EL (cell line): ENCODE measurements around the gene SMIM9.
"Not testable (repeated sequence)": the region's sequence is repeated elsewhere in the genome, so short reads cannot be mapped to it uniquely, and the experiment has no call there.

Source experiments
- DNase-seq: peaks from one replicate; pipeline ENCODE4 v3.0.0-alpha.2; 2016

SMIM9 gene

DNA sequence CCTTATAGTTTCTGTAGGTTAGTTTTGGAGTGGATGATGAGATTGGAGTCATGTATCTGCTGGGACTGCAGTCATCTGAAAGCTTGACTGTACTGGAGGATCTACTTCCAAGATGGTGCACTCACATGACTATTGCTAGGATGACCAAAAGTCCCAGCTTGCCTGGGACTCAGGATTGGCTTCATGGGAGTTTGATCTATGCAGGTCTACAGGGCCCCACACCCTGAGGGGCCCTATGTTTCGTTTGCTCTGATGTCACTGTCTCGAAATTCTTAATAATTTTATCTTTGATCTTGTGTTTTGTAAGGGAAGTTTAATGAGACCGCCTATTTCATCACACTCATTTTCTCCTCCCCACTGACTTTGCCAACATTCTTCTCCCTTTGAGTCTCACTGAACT lies at the start of gene SMIM9:
Gene SMIM9, minus strand, starts transcription at position 101 of the 400 bp plus-strand sequence. CDS start 3,806 bp downstream, outside the sequence.
- DNase-seq = no peak

DNA sequence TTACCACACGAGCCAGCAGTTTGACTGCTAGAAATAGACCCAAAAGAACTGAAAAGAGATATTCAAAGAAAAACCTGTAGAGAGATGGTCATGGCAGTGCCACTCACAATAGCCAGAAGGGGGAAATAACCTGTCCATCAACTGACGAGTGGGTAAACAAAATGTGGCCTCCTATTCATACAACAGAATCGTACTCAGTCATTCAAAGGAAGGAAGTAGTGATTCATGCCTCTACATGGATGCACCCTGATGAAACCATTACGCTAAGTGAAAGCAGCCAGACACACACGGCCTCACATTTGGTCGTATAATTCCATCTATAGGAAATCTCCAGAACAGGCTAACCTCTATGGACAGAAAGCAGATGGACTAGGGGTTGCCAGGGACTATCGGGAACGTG lies 49.6 kb upstream of the SMIM9 start:
- not testable (repeated sequence) for DNase-seq

DNA sequence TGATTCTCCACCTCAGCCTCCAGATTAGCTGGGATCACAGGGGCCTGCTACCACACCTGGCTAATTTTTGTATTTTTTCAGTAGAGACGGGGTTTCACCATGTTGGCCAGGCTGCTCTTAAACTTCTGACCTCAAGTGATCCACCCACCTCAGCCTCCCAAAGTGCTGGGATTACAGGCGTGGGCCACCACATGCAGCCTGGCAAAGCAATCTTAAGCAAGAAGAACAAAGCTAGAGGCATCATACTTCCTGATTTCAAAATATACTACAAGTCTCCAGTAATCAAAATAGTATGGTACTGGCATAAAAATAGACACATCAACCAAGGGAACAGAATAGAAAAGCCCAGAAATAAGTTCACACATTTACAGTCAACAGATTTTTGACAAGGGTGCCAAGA lies 38.9 kb upstream of the SMIM9 start:
- DNase-seq = no peak

DNA sequence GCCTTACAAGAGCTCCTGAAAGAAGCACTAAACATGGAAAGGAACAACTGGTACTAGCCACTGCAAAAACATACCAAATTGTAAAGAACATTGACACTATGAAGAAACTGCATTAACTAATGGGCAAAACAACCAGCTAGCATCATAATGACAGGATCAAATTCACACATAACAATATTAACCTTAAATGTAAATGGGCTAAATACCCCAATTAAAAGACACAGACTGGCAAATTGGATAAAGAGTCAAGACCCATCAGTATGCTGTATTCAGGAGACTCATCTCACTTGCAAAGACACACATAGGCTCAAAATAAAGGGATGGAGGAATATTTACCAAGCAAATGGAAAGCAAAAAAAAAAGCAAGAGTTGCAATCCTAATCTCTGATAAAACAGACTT lies 34.1 kb upstream of the SMIM9 start:
- not testable (repeated sequence) for DNase-seq

DNA sequence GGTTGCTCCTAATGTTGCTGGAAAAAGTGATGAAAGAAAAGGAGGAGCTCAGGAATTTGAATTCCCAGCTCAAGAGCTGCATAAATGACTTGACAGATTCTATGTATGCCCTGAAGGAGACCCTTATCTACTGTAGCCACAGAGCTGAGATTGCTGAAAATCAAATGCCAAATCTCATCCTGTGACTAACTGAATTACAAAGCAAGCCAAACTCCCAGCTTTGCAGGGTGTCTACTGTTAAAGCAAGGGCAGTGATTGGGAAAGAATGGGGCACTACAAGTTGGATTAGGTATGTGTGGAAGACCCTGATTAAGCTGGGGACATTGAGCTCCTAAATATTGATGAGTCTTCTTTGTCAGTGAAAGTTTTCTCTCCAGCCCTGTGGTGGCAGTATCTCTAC lies 20.8 kb upstream of the SMIM9 start:
- DNase-seq = no peak

DNA sequence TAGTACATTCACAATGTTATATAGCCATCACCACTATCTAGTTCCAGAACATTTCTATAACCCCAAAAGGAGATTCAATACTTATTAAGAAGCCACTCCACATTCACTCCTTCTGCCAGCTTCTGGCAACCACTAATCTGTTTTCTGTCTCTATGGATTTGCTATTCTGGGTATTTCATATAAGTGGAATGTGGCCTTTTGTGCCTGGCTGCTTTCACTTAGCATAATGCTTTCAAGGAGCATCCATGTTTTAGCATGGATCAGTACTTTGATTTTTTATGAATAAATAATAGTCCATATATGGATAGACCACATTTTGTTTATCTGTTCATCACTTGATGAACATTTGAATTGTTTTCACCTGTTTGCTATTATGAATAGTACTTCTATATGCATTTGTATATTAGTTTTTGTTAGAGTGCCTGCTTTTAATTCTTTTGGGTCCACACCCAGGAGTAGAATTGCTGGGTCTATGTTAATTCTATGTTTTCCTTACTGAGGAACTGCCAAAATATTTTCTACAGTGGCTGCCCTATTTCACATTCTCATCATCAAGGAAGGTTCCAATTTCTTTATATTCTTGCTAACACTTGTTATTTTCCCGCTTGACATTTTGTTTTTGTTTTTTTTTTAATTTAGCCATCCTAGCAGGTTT lies 16.6 kb upstream of the SMIM9 start:
- no peak for DNase-seq

DNA sequence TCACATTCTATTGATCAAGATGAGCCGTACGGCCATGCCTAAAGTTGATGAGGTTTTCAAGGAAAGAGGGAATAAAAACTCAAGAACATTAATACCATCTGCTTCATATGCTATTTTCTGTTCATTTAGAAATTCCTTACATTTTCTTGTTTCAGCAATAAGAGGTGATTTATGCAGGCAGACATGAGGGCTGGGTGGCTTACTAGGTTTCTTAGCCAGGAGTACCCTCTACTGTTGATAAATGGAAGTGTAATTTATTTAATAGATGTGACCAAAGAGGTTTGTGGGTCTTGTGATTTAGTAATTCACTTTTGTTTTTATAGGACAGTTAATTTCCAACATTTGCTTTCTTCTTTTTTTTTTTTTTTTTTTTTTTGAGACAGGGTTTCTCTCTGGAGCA lies 6.4 kb upstream of the SMIM9 start:
- peak; percentile 61 for DNase-seq

DNA sequence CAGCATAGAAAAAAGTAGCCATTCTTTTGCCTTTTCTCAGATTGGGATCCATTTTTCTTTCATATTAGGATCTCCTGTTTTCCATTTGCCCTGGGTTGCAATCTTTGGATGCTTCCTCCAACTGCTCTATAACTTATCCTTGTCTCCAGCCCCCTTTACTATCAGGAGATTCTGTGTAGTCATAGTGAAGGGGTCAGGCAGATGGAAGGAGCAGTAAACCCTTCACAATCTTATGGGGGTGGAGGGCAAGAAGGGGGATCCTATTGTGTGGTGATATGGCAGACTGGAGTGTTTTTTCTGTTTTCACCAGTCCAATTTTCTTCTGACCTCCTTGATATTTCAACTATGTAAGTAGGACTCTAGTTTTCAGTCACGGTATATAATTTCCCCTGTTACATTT lies 1.7 kb upstream of the SMIM9 start:
- no peak for DNase-seq

DNA sequence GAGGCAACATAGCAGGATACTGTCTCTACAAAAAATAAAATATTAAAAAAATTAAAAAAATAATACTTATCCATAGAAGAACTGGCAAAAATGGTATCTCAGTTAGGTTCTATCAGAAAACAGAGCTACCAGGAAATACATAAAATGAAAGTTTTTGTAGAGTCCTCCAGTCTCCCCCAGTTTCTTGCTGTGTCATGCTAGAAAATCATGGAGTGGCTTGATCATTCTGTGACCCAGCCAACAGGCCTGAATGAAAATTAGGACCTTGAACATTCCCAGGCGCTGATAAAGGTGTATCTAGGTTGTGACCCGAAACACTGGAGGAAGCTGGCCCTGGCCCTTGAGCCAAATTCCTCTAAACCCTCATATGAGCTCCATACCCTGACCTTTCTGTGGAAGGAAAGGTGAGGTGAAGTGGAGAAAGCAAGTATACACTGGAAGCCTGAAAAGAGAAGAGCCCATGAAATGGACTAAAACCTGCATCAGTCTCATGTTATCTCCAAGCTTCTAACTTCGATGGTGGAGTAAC lies 652 bp downstream of the SMIM9 start:
- DNase-seq = no peak

DNA sequence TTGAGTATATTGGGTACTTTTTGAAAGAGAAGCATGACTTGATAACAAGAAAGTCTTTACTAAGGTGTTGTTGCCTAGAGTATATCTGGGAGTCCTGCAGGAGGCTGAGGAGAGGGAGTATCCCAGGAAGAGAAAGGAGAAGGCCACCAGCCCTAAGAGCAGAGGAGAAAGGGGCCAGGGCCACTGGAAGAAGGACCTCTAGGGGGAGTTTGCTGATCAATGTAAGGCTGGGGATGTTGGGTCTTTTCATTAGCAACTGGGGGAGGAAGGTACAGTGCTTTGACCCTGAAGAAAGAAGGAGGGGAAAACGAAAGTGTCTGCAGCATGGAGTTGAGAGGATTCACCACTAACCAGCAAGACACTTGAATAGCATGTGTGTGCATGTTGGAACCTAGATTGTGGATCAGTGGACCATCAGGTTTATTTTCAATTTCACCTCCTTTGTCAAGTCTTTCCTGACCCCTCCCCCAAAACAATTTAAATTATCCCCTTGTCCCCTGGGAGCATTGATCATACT lies 4.5 kb downstream of the SMIM9 start:
- no peak for DNase-seq

DNA sequence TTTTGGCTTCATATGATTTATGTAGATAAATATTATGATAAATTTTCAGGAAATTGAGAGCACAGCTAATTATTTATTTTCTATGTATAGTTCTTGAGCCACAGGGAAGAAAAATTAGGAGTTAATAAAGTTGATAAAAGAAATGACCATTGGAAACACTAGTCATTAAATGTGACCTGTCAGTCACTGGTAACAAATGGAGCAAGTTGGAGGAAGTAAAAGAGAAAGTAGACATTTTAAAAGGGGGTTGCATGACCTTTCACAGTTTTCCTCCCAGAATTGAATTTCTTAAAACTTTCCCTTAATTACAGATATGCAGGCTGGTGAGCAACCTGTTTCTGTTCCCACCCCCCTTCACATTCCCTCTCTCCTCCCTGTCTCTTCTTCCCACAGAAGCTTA lies 5.3 kb downstream of the SMIM9 start:
- DNase-seq = no peak

DNA sequence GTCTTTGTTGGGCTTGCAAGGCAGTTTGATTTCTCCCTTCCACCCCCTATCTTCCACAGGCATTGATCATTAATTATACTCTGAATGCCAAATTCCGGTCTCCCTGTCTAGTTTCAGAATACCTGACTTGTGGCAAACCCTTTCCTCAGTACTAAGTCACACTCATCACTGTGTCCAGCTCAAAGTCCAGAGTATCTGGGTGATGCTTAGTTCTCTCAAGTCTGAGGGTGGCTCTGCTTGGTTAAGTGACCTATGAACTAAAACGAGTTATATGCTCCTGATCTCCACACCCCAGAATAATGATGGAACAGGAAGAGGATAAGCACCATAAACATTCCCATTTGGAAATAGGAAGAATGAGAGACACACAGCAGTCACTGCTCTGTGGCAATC lies 6.5 kb downstream of the SMIM9 start:
- no peak for DNase-seq

DNA sequence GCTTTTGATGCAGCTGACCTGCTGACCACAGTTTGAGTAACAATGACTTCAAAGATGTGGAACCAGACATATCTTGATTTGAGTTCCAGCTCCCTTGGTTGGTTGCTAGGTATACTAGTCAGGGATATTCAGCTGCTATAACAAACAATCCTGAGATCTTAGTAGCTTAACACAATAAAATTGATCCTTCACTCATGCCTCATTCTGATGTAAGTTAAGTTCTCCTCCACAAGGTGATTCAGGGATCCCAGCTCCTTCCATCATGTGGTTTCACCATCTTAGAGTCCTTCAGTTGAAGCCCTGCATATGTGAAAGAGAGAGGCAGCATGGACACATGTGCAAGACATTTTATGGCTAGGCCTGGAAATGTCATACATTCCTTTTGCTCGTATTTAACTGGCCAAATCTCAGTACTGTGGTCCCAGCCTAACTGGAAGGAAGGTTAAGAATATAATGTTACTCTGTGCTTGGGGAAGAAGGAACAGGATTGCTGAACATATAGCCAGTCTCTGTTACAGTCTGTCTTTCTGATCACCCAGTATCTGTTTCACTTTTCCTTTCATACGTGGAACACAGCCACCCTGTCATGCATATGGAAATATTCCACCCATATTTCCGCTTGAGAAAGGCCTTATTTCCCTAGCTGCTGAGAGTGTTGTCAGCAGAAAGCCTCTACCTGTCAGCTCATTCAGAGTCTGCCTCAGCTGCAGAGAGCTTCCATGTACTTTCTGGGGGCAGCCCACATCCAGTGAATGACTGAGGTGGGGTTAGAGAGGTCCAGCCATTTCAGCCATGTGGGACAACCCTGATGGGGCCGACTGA lies 7.1 kb downstream of the SMIM9 start:
- DNase-seq = no peak

DNA sequence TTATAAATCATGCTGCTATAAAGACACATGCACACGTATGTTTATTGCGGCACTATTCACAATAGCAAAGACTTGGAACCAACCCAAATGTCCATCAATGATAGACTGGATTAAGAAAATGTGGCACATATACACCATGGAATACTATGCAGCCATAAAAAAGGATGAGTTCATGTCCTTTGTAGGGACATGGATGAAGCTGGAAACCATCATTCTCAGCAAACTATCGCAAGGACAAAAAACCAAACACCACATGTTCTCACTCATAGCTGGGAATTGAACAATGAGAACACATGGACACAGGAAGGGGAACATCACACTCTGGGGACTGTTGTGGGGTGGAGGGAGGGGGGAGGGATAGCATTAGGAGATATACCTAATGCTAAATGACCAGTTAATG lies 8.9 kb downstream of the SMIM9 start:
- not testable (repeated sequence) for DNase-seq

DNA sequence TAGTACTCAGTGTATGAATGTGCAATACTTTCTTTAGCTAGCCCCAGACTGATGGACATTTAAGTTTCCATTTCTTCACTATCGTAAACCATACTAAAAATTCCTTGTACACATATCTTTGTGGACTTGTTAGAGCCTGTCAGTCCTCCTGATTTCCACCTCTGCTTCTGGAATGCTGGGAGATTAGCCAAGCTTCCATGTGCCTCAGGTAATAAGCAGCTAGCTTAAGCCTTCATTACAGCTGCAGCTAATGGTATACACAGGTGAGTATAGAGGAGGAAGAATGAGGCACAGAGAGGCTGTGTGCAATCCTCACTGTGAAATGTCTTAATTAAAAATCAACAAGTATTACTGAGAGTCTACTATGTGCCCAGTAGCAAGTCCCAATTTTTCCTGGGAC lies 9.8 kb downstream of the SMIM9 start:
- no peak for DNase-seq

DNA sequence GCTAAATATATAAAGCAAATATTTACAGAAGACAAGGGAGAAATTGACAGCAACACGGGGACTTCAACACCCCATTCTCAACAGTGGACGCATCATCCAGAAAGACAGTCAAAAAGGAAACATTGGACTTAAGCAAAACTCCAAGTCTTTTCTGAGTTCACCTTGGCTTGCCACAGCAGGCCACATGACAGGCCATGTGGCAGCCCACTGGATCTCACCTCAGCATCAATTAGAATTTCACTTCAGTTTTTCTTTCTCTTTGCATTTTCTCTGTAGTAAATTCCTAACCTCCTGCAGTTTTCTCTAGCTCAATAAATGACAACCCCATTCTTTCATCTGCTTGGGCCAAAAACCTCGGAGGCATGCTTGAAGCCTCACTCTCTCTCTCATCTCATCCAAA lies 12.4 kb downstream of the SMIM9 start:
- no peak for DNase-seq

DNA sequence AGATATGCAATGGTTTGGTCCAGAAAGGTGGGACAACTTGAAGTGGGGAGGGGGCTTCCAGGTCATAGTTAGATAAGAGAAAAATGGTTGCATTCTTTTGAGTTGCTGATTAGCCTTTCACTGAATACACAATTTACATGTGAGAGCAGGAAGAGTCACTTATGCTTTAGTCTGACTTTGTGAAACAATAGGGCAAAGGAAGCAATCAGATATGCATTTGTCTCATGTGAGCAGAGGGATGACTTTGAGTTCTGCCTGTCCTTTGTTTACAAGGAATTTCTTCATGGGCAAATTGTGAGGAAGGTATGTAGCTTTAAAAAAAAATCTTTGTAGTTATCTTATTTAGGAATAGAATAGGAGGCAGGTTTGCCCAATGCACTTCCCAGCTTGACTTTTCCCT lies 12.9 kb downstream of the SMIM9 start:
- no peak for DNase-seq

DNA sequence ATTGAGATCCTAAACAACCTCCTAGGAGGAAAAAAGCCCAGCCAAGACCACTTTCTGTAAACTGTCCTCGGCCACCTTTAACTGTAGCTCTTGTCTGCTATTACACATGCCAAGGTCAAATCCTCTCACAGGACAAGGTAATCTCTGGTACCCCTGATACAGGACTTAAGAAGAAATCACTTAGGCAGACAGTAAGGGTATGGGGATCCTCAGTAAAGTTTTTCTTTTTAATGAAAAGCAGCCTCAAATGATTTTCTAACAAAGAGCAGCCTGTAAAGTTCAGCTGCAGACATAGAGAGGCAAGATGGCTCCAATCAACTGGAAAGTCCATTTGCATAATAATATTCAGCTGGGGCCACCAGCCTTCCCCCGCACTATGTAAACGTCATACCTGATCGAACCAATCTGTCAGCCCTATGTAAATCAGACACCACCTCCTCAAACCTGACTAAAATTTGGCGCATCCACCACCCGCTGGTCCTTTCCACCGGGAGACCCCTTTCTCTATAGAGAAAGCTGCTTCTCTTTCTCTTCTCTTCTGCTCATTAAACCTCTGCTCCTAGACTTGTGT lies 14.6 kb downstream of the SMIM9 start:
- no peak for DNase-seq

DNA sequence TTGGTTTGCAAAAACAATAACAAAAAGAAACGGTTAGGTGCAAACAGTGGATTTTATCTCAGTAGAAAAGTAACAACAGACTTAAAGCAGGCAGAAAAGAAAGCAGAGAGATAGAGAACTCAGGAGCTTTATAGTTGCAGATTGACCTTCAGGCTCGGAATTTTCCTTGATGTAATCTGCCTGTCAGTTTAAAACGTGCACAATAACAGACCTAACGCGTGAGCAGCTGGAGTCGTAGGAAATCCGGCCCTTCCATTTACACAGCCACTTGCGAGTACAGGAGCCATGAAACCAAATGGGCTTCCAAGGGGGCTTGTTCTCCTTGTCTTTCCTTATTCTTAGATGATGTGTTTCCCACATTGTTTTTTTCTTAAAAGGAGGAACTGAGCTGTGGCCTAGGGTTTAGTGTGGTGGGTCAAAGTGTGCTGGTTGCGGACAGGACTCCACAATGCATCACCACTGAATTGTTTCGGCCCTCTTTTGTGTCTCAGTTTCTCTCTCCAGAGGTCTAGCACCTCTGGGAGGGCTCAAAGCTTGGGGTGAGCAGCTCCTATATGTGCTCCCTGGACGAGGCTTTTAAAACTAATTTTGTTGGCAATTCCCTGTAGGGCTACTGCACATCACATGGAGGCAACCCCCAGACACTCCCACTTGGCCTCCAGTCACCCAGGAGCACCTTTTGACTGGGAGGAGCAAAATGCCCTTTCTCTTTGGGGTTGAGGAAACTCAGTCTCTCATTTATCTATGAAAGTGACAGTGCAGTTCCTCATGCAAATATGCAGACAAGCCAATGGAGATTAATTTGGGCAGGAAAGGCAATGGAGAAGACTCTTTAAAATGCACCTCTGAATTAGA lies 15.3 kb downstream of the SMIM9 start:
- DNase-seq = no peak

DNA sequence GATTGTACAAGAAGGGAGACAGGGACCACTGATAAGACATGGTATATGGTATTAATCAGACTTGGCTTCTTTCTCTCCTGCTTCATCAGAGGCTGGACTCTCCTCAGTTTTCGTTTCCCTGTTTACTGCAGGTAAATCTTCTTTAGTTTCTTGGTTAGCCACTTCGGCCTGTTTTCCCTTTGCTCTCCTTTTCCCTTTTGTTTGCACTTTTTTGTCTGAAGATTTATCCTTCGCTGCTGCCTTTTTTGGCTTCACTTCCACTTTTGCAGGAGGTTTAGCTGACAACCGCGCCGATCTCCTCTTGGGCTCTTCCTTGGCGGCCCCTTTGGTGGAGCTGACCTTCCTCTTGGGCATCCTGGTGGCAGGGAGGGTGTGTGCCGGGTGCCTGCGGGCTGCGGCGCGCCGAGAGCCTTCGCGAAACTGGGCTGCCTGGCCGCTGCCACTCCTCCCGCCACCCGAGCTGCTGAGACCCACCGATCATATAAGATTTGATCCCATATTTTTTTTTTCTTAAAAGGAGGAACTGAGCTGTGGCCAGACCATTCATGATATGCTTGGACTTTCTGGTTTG lies 17.3 kb downstream of the SMIM9 start:
- DNase-seq = not testable (repeated sequence)

DNA sequence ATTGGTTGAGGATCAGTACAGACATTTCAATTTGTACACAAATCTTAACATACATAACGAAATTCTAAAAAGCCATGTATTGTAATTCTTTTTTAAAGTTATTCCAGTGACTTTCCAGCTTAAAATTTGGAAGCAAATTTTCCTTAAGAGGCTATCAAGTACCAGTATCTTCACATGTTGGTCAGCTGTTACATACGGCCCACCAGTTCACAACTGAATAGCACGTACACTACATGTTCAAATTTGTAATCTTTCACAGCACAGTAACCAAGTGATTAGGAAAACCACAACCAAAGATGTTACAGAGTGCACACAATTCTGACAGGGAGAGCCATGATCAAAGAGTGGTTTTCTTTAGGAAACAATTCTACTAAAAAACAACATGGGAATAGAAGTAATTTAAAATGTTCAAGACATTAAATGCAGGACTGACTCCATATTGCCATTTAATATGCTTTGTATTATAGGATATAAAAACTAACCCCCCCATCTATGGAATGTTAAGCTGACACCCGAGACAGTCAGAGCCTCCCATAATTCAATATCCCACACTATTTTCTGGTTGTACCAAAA lies 18.1 kb downstream of the SMIM9 start:
- not testable (repeated sequence) for DNase-seq

DNA sequence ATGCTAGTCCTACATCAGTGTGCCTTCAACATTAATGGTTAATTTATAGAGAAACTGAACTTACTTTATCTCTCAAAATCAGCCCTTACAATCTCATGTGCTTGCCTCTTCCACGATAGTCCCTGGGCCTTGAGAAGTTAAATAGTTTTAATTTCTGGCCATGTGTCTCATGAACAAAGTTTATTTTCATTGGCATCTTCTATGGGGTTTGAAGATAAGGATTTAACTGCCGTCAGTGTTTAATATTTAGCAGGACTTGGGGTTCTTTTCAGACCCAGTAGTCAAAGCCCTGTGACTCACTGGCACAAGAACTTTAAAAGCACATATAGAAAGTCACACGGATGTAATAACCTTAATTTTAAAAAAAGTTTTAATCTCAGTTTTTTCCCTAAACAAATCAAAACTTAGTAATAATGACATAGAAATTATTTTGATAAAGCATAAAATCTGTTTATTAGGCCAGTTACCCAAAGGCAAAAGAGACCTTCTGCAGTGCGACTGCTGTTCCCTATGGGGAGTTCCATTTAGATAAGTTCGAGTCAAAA lies 19.1 kb downstream of the SMIM9 start:
- peak; percentile 48 for DNase-seq
